LNCaP clone FGC (cell line): Measurements from ENCODE around the gene PCCA.
"Not testable (repeated sequence)": the region's sequence is repeated elsewhere in the genome, so short reads cannot be mapped to it uniquely, and the experiment has no call there.

Source experiments
- DNase-seq: peaks from one replicate; pipeline ENCODE4 v3.0.0-alpha.2; 2011; ENCODE audit warnings: low read depth
- H3K4me3 ChIP-seq: 2 replicates; pipeline ENCODE4 v1.5.1; 2011; ENCODE audit warnings: mild to moderate bottlenecking, low read depth, low read length, control low read depth
- CTCF ChIP-seq: IDR thresholded peaks from 2 replicates; pipeline ENCODE4 v1.5.1; 2012; ENCODE audit warnings: mild to moderate bottlenecking; ENCODE audit not compliant: control insufficient read depth, insufficient read depth; ENCODE audit errors: extremely low read depth

The PCCA gene

GRCh38 chr13:100304229-100304628, 215.3 kb downstream of the PCCA start:
- H3K4me3 ChIP-seq = no peak overlapping the region
- no peak for TF ChIP-seq CTCF
- DNase-seq = no peak

GRCh38 chr13:100305398-100305797, 216.5 kb downstream of the PCCA start:
- no peak overlapping the region for H3K4me3 ChIP-seq
- TF ChIP-seq CTCF = no peak
- DNase-seq = no peak

GRCh38 chr13:100306030-100306429, 217.1 kb downstream of the PCCA start:
- H3K4me3 ChIP-seq = no peak overlapping the region
- no peak for DNase-seq
- no peak for TF ChIP-seq CTCF

- no peak overlapping the region for H3K4me3 ChIP-seq
- TF ChIP-seq CTCF = no peak
- DNase-seq = no peak
These were observed 217.6 kb downstream of the PCCA start for GRCh38 chr13:100306434-100306999.

- no peak for TF ChIP-seq CTCF
- no peak overlapping the region for H3K4me3 ChIP-seq
- DNase-seq = no peak
These were observed 225.4 kb downstream of the PCCA start for GRCh38 chr13:100314132-100314910.

DNA sequence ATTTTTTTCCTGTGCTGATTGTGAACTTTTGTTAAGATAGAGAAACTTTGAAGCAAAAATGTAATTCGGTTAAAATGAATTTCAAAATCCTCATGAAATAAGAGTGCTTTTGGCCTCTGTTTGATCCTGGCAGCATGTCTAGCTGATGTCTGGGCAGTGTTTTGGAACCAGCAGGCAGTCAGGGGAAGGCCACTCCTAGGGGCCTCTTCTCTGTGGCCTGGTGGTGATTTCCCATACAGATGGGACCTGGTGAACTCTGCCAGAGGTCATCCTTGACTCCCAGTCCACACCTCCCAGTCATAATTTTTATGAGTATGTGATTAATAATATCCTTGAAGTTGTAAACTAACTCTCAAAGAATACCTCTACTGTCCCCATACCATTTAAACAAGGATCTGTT, 226.6 kb downstream of the PCCA start:
- DNase-seq = no peak
- TF ChIP-seq CTCF = no peak
- no peak overlapping the region for H3K4me3 ChIP-seq

DNA sequence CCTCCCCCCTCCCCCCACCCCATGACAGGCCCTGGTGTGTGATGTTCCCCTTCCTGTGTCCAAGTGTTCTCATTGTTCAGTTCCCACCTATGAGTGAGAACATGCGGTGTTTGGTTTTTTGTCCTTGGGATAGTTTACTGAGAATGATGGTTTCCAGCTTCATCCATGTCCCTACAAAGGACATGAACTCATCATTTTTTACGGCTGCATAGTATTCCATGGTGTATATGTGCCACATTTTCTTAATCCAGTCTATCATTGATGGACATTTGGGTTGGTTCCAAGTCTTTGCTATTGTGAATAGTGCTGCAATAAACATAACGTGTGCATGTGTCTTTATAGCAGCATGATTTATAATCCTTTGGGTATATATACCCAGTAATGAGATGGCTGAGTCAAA, 229.6 kb downstream of the PCCA start:
- not testable (repeated sequence) for H3K4me3 ChIP-seq, DNase-seq
